Endothelial cell of umbilical vein (primary cell): ENCODE results near the gene ETS2. TPM values are rescaled to one million over a fixed set of nuclear protein-coding genes. Genes with fewer than 3 reads are reported as not detected.

Source experiments
- BruUV-seq: library from RNA; stranded (reverse); fragments of 400-500 nt; replicated peaks from 2 replicates; lab custom pipeline; 2021; lab: Mats Ljungman, UMichigan
- CTCF ChIA-PET: fragments of 300-600, 350-600 bp; sonication (Branson Sonifier 250); formaldehyde crosslinking; loops from one replicate; lab custom pipeline; 2021; ENCODE audit warnings: antibody characterized with exemption, inconsistent platforms; lab: Charles Lee
- POLR2A ChIA-PET: fragments of 300-600, 350-600 bp; sonication (Branson Sonifier 250); formaldehyde crosslinking; loops from one replicate; lab custom pipeline; 2021; ENCODE audit warnings: antibody characterized with exemption, inconsistent platforms; lab: Charles Lee
- DNase-seq: peaks from one replicate; pipeline ENCODE4 v3.0.0-alpha.2; 2011; ENCODE audit warnings: low read depth, low spot score
- FAIRE-seq: peaks from 2 replicates; lab custom pipeline; 2011; peaks lifted over from hg19 to GRCh38; lab: Jason Lieb, UNC
- H2AFZ ChIP-seq: 2 replicates; pipeline ENCODE4 v1.6.0; 2012; ENCODE audit warnings: low read depth, low read length, control low read depth, inconsistent platforms
- H3K27ac ChIP-seq: 2 replicates; pipeline ENCODE4 v1.5.1; 2011; ENCODE audit warnings: low read depth, mild to moderate bottlenecking, control low read depth, low read length, moderate library complexity; ENCODE audit not compliant: insufficient read depth
- H3K27me3 ChIP-seq, 2 experiments: 2 replicates each; pipeline versions ENCODE4 v1.6.0 to v1.6.1; 2011; ENCODE audit warnings: low read length in 2 of 2, mixed read lengths in 1 of 2; ENCODE audit not compliant: control insufficient read depth in 2 of 2, insufficient read depth in 2 of 2
- H3K36me3 ChIP-seq, 2 experiments: 2 replicates in 1 of 2; 3 replicates in 1 of 2; pipeline ENCODE4 v1.5.1; 2011; ENCODE audit warnings: low read length in 2 of 2, mild to moderate bottlenecking in 1 of 2, moderate library complexity in 1 of 2; ENCODE audit not compliant: control insufficient read depth in 2 of 2, insufficient read depth in 2 of 2; ENCODE audit errors: extremely low read depth in 1 of 2
- H3K4me1 ChIP-seq: 3 replicates; pipeline ENCODE4 v1.5.1; 2011; ENCODE audit warnings: mild to moderate bottlenecking, low read length; ENCODE audit not compliant: control insufficient read depth, insufficient read depth; ENCODE audit errors: extremely low read depth
- H3K4me2 ChIP-seq: 2 replicates; pipeline ENCODE4 v1.6.1; 2011; ENCODE audit warnings: low read length, control low read depth, mixed read lengths; ENCODE audit not compliant: insufficient read depth
- H3K4me3 ChIP-seq, 3 experiments: fragments of 200-600 bp in 1 of 3; sonication (generic), shearing (Covaris generic) in 1 of 3; replicated peaks in 1 of 3; 2 replicates each; pipeline ENCODE4 v1.5.1; 2011 to 2016; ENCODE audit warnings: control low read depth in 3 of 3, low read length in 3 of 3, mild to moderate bottlenecking in 2 of 3, inconsistent platforms in 1 of 3, low read depth in 1 of 3, moderate library complexity in 1 of 3; ENCODE audit not compliant: insufficient read depth in 1 of 3
- H3K79me2 ChIP-seq: 2 replicates; pipeline ENCODE4 v1.6.0; 2012; ENCODE audit warnings: low read length, inconsistent platforms; ENCODE audit not compliant: control insufficient read depth, insufficient read depth
- H3K9ac ChIP-seq: replicated peaks from 2 replicates; pipeline ENCODE3; 2011; ENCODE audit warnings: low read length, control low read depth; ENCODE audit not compliant: insufficient read depth; ENCODE audit errors: extremely low read depth
- H3K9me1 ChIP-seq: replicated peaks from 3 replicates; pipeline ENCODE4 v1.6.0; 2011; ENCODE audit warnings: mild to moderate bottlenecking, low read length; ENCODE audit not compliant: control insufficient read depth, insufficient read depth; ENCODE audit errors: extremely low read depth
- H3K9me3 ChIP-seq: replicated peaks from 2 replicates; pipeline ENCODE4 v1.5.1; 2012; ENCODE audit warnings: low read length, inconsistent platforms; ENCODE audit not compliant: control insufficient read depth, insufficient read depth
- H4K20me1 ChIP-seq: replicated peaks from 2 replicates; pipeline ENCODE3; 2011; ENCODE audit warnings: mild to moderate bottlenecking, low read length; ENCODE audit not compliant: control insufficient read depth, insufficient read depth; ENCODE audit errors: extremely low read depth
- CTCF ChIP-seq, 2 donors: IDR thresholded peaks; 1 replicate in 1 of 2; 2 replicates in 1 of 2; pipeline ENCODE4 v1.5.1; 2011; ENCODE audit warnings: low read length in 2 of 2, mild to moderate bottlenecking in 2 of 2, moderate library complexity in 2 of 2, control low read depth in 1 of 2, inconsistent platforms in 1 of 2, low read depth in 1 of 2; ENCODE audit not compliant: insufficient read depth in 1 of 2; ENCODE audit errors: extremely low read depth in 1 of 2
- EZH2 ChIP-seq: IDR thresholded peaks from 2 replicates; pipeline ENCODE4 v1.6.1; 2012; ENCODE audit warnings: borderline replicate concordance, low read depth, mild to moderate bottlenecking, moderate library complexity, low read length, inconsistent platforms; ENCODE audit not compliant: severe bottlenecking
- FOS ChIP-seq: IDR thresholded peaks from 2 replicates; pipeline ENCODE4 v1.6.1; 2011; ENCODE audit warnings: mild to moderate bottlenecking, low read length, moderate library complexity, borderline replicate concordance; ENCODE audit not compliant: insufficient read depth
- GATA2 ChIP-seq: IDR thresholded peaks from 2 replicates; pipeline ENCODE4 v1.7.0; 2011; ENCODE audit warnings: low read depth, mild to moderate bottlenecking, moderate library complexity, mixed read lengths, low read length; ENCODE audit not compliant: insufficient read length, insufficient read depth
- JUN ChIP-seq: IDR thresholded peaks from 2 replicates; pipeline ENCODE4 v1.6.1; 2011; ENCODE audit warnings: borderline replicate concordance, low read depth; ENCODE audit not compliant: insufficient read length, insufficient read depth
- MAX ChIP-seq: IDR thresholded peaks from 2 replicates; pipeline ENCODE4 v1.6.1; 2011; ENCODE audit not compliant: insufficient read depth, insufficient read length
- MYC ChIP-seq: IDR thresholded peaks from one replicate; pipeline ENCODE4 v1.6.1; 2011; ENCODE audit warnings: mild to moderate bottlenecking, low read depth, low read length
- POLR2A ChIP-seq: IDR thresholded peaks from 2 replicates; pipeline ENCODE4 v1.6.1; 2012; ENCODE audit warnings: low read depth, mild to moderate bottlenecking, control low read depth, low read length
- POLR2AphosphoS5 ChIP-seq: IDR thresholded peaks from 2 replicates; pipeline ENCODE4 v1.6.1; 2012; ENCODE audit warnings: low read depth, mild to moderate bottlenecking, control low read depth, low read length, moderate library complexity; ENCODE audit not compliant: insufficient read depth
- dilution Hi-C: fragments of 300-500 bp; cut with MboI; formaldehyde crosslinking; loops from one replicate; pipeline ENCODE4 v1.15.0; 2019; ENCODE audit warnings: low sequenced_read_pairs; ENCODE audit not compliant: extremely low pct_ligation_motif_present
- intact Hi-C: fragments of 100-400 bp; cut with micrococcal nuclease; formaldehyde crosslinking; loops from one replicate; pipeline ENCODE4 v1.10.0; 2022
- polyA plus RNA-seq, 4 experiments: library from polyadenylated mRNA; depleted of rRNA in 3 of 4; stranded (reverse) in 3 of 4; unstranded in 1 of 4; fragments of >200 nt; gene quantifications; 2 replicates each; pipeline versions ENCODE4 v1.2.1 to v1.2.3, GENCODE V29; 2011 to 2012; ENCODE audit warnings: missing spikeins in 1 of 4
- total RNA-seq: library from RNA; stranded (reverse); gene quantifications from 2 replicates; pipeline ENCODE4 v1.2.3, GENCODE V29; 2021

ETS2 gene
- total and polyA plus RNA-seq, 2 donors (not counting 3 experiments of a cell fraction or from before 2014, with no cell fraction given) = 16.3 to 54.5 TPM

- Histone ChIP-seq H3K36me3 (no peaks in the 10 kb centered on the region), H3K79me2 (no peaks in the 10 kb centered on the region), H3K27me3 (no peaks in the 10 kb centered on the region), H3K9me1 (no peaks in the 10 kb centered on the region), H3K9ac (no peak overlapping the region), H2AFZ (no peak overlapping the region), H3K4me3 (no peak overlapping the region), H3K4me1 (peaks cover 17% of the 10 kb centered on the region), H4K20me1 (no peaks in the 10 kb centered on the region), H3K27ac (no peak overlapping the region), H3K4me2 (no peak overlapping the region), H3K9me3 (no peaks in the 10 kb centered on the region)
- ChIA-PET CTCF (interaction anchor here (0.5 to 2.0 kb wide), 4 partner anchors 8 to 20 kb away, joined by 3 to 4 read pairs (median 4); no protein-coding TSS in a partner anchor), POLR2A (no interaction called here)
- FAIRE-seq (no peak), DNase-seq (no peak)
- TF ChIP-seq FOS = no peak
- TF ChIP-seq JUN = no peak
- TF ChIP-seq POLR2AphosphoS5 = no peak
- TF ChIP-seq EZH2 = no peak
- TF ChIP-seq MYC = no peak
- no peak for TF ChIP-seq GATA2
- TF ChIP-seq CTCF (IDR thresholded peaks at IDR 0.05; ENCODE audit: extremely low read depth in 1 of 2, insufficient read depth in 1 of 2, low read depth in 1 of 2, low read length in 2 of 2) = no peak
- TF ChIP-seq MAX = no peak
- no peak for TF ChIP-seq POLR2A
- dilution Hi-C loops (no loop called here), intact Hi-C loops (no loop called here)
- no TSS peak for BruUV-seq
Observed at GRCh38 chr21:38777531-38777930, 28.2 kb upstream of the ETS2 start.
